GM12878 (cell line): Measurements from ENCODE around the gene CFAP61. TPM values are rescaled to one million over a fixed set of nuclear protein-coding genes. Genes with fewer than 3 reads are reported as not detected.

Experiments
- ATF7 ChIP-seq: fragments of 450-650 bp; IDR thresholded peaks from 2 replicates; pipeline ENCODE4 v1.6.1; 2016; ENCODE audit warnings: low read depth, mild to moderate bottlenecking
- BCL3 ChIP-seq: IDR thresholded peaks from 2 replicates; pipeline ENCODE4 v1.6.1; 2011; ENCODE audit warnings: borderline replicate concordance, low read depth, mild to moderate bottlenecking, moderate library complexity, low read length; ENCODE audit not compliant: insufficient read depth, poor library complexity, severe bottlenecking
- BMI1 ChIP-seq: fragments of 450-650 bp; IDR thresholded peaks from 2 replicates; pipeline ENCODE4 v1.6.1; 2016; ENCODE audit warnings: mild to moderate bottlenecking, moderate library complexity, borderline replicate concordance
- CHD2 ChIP-seq: IDR thresholded peaks from 2 replicates; pipeline ENCODE4 v1.6.1; 2011; ENCODE audit warnings: low read depth, low read length, improper control_type of control experiment, borderline replicate concordance
- CHD4 ChIP-seq: fragments of 200-600 bp; sonication (generic); IDR thresholded peaks from 2 replicates; pipeline ENCODE4 v1.6.1; 2016; ENCODE audit warnings: mild to moderate bottlenecking
- EP300 ChIP-seq, 2 experiments: fragments of 150-350 bp in 1 of 2; IDR thresholded peaks; 2 replicates each; pipeline ENCODE4 v1.6.1; 2011 to 2012; ENCODE audit warnings: low read depth in 2 of 2, low read length in 2 of 2, borderline replicate concordance in 1 of 2, improper control_type of control experiment in 1 of 2, inconsistent platforms in 1 of 2; ENCODE audit not compliant: control insufficient read depth in 1 of 2
- HDAC6 ChIP-seq: fragments of 200-600 bp; sonication (generic); IDR thresholded peaks from one replicate; pipeline ENCODE4 v1.8.0; 2017; ENCODE audit warnings: antibody characterized with exemption; ENCODE audit not compliant: unreplicated experiment
- JUND ChIP-seq: IDR thresholded peaks from 2 replicates; pipeline ENCODE4 v1.6.1; 2012; ENCODE audit warnings: low read depth, mild to moderate bottlenecking, low read length, improper control_type of control experiment, moderate library complexity
- MEF2A ChIP-seq: IDR thresholded peaks from 2 replicates; pipeline ENCODE4 v1.6.1; 2011; ENCODE audit warnings: low read depth, mild to moderate bottlenecking, low read length, moderate library complexity; ENCODE audit not compliant: insufficient read depth
- MEF2B ChIP-seq: fragments of 450-650 bp; IDR thresholded peaks from 2 replicates; pipeline ENCODE4 v1.6.1; 2018; ENCODE audit warnings: mild to moderate bottlenecking, moderate library complexity; ENCODE audit not compliant: partially characterized antibody, poor library complexity, severe bottlenecking
- MTA2 ChIP-seq: fragments of 450-650 bp; IDR thresholded peaks from 2 replicates; pipeline ENCODE4 v1.6.1; 2016; ENCODE audit warnings: low read depth, mild to moderate bottlenecking, moderate library complexity
- MXI1 ChIP-seq: fragments of 150-350 bp; IDR thresholded peaks from 2 replicates; pipeline ENCODE4 v1.6.1; 2011; ENCODE audit warnings: low read depth, mild to moderate bottlenecking, inconsistent platforms, low read length, improper control_type of control experiment
- NFIC ChIP-seq: IDR thresholded peaks from 2 replicates; pipeline ENCODE4 v1.6.1; 2012; ENCODE audit warnings: low read depth, mild to moderate bottlenecking, inconsistent platforms, low read length, moderate library complexity
- NFYB ChIP-seq: IDR thresholded peaks from 2 replicates; pipeline ENCODE4 v1.6.1; 2011; ENCODE audit warnings: low read depth, mild to moderate bottlenecking, low read length, improper control_type of control experiment, moderate library complexity; ENCODE audit not compliant: insufficient read depth
- NKRF ChIP-seq: fragments of 450-650 bp; conservative IDR thresholded peaks from 2 replicates; pipeline ENCODE4 v1.6.1; 2017; ENCODE audit warnings: mild to moderate bottlenecking, moderate library complexity
- NR2C1 ChIP-seq: fragments of 450-650 bp; IDR thresholded peaks from 2 replicates; pipeline ENCODE4 v1.6.1; 2017; ENCODE audit warnings: antibody characterized with exemption, mild to moderate bottlenecking, moderate library complexity
- PKNOX1 ChIP-seq: fragments of 450-650 bp; IDR thresholded peaks from 2 replicates; pipeline ENCODE4 v1.6.1; 2016; ENCODE audit warnings: mild to moderate bottlenecking
- PML ChIP-seq: IDR thresholded peaks from 2 replicates; pipeline ENCODE4 v1.6.1; 2012; ENCODE audit warnings: low read length, inconsistent platforms
- POU2F2 ChIP-seq: IDR thresholded peaks from 3 replicates; pipeline ENCODE4 v1.6.1; 2011; ENCODE audit warnings: low read depth, mild to moderate bottlenecking, low read length, borderline replicate concordance
- RCOR1 ChIP-seq: conservative IDR thresholded peaks from 2 replicates; pipeline ENCODE4 v1.6.1; 2012; ENCODE audit warnings: low read depth, low read length, improper control_type of control experiment
- RELA ChIP-seq: fragments of 450-650 bp; IDR thresholded peaks from 2 replicates; pipeline ENCODE4 v1.8.0; 2014; ENCODE audit warnings: borderline replicate concordance; ENCODE audit not compliant: partially characterized antibody
- RUNX3 ChIP-seq: IDR thresholded peaks from 2 replicates; pipeline ENCODE4 v1.6.1; 2012; ENCODE audit warnings: low read length, inconsistent platforms
- SMAD5 ChIP-seq: IDR thresholded peaks from 2 replicates; pipeline ENCODE4 v1.6.1; 2016; ENCODE audit warnings: antibody characterized with exemption, low read depth
- SPI1 ChIP-seq: IDR thresholded peaks from 2 replicates; pipeline ENCODE4 v1.6.1; 2011; ENCODE audit warnings: low read depth, mild to moderate bottlenecking, low read length, moderate library complexity, borderline replicate concordance; ENCODE audit not compliant: insufficient read depth
- SREBF1 ChIP-seq: IDR thresholded peaks from 2 replicates; pipeline ENCODE4 v1.6.1; 2012; ENCODE audit warnings: mild to moderate bottlenecking, low read length
- YBX1 ChIP-seq: fragments of 450-650 bp; IDR thresholded peaks from 2 replicates; pipeline ENCODE4 v1.6.1; 2016; ENCODE audit warnings: antibody characterized with exemption
- ZBED1 ChIP-seq: IDR thresholded peaks from 2 replicates; pipeline ENCODE4 v1.6.1; 2016; ENCODE audit warnings: borderline replicate concordance
- polyA plus RNA-seq, 11 experiments: library from polyadenylated mRNA; depleted of rRNA in 4 of 11; unstranded in 6 of 11; stranded (reverse) in 5 of 11; fragments of >200 nt; fragmentation: Nextera tagmentation in 4 of 11; fragmentation: Illumina TruSeq in 1 of 11; extraction: Ambion mirVana in 4 of 11; extraction: Trizol in 1 of 11; gene quantifications; 1 replicate in 1 of 11; 2 replicates in 10 of 11; pipeline versions ENCODE4 v1.2.1 to v1.2.3, GENCODE V29; 2011 to 2016; ENCODE audit warnings: inconsistent platforms in 2 of 11, missing spikeins in 2 of 11, low read depth in 1 of 11
- total RNA-seq, 4 experiments: library from RNA; depleted of rRNA in 3 of 4; stranded (reverse); fragments of >200 nt in 3 of 4; fragmentation: Illumina TruSeq in 1 of 4; extraction: Trizol in 1 of 4; gene quantifications; 2 replicates each; pipeline versions ENCODE4 v1.2.1 to v1.2.3, GENCODE V29; 2013 to 2021

CFAP61 gene
- total and polyA plus RNA-seq, 10 of the 15 experiments (the other 5 are each of a cell fraction or from before 2014, with no cell fraction given) = 0.11 to 0.41 (median 0.24) TPM; not detected in 7

GRCh38 chr20:20003031-20003954 lies 49.0 kb upstream of the CFAP61 start (continued):
- TF ChIP-seq NR2C1 = no peak
- no peak for TF ChIP-seq JUND
- no peak for TF ChIP-seq HDAC6
- no peak for TF ChIP-seq POU2F2
- TF ChIP-seq NFIC = peak; percentile 42; the same call in 1 of the 2 replicates
- TF ChIP-seq RUNX3 = no peak
- TF ChIP-seq MEF2A = 0 out of 2 replicates have a peak, but pooled peaks have one; percentile 24
- TF ChIP-seq PML = no peak
- no peak for TF ChIP-seq BMI1
- TF ChIP-seq YBX1 = no peak
- no peak for TF ChIP-seq SPI1
- no peak for TF ChIP-seq MTA2
- no peak for TF ChIP-seq PKNOX1
- peak; percentile 26; the same call in 1 of the 2 replicates for TF ChIP-seq ATF7
- TF ChIP-seq BCL3 = no peak
- TF ChIP-seq EP300 (IDR thresholded peaks at IDR 0.05; ENCODE audit: borderline replicate concordance in 1 of 2, control insufficient read depth in 1 of 2, low read depth in 2 of 2, low read length in 2 of 2) = no peak
- no peak for TF ChIP-seq RELA
- TF ChIP-seq ZBED1 = no peak
- TF ChIP-seq MEF2B = no peak
- TF ChIP-seq CHD4 = no peak
- TF ChIP-seq SMAD5 = no peak
- TF ChIP-seq NFYB = no peak
- TF ChIP-seq NKRF = no peak
- no peak for TF ChIP-seq MXI1
- TF ChIP-seq SREBF1 = no peak
- no peak for TF ChIP-seq RCOR1
- no peak for TF ChIP-seq CHD2
